GM21723 (cell line): ENCODE measurements around the gene DIP2B.
A peak's percentile ranks its signal among the peaks of the same experiment; 100 is the strongest.

Experiments used
- ATAC-seq: cut with Tn5 transposase; IDR thresholded peaks from one replicate; pipeline ENCODE4 v1.9.1; 2021; ENCODE audit warnings: mild to moderate bottlenecking, moderate library complexity; ENCODE audit not compliant: unreplicated experiment

The DIP2B gene

GRCh38 chr12:50635364-50635763, 130.6 kb downstream of the DIP2B start:
- no peak for ATAC-seq

GRCh38 chr12:50635857-50636256, 131.1 kb downstream of the DIP2B start:
- ATAC-seq = no peak

- no peak for ATAC-seq
These were observed 131.7 kb downstream of the DIP2B start for GRCh38 chr12:50636505-50636904.

GRCh38 chr12:50637870-50638481, 133.2 kb downstream of the DIP2B start:
- no peak for ATAC-seq

GRCh38 chr12:50638482-50638880, 133.7 kb downstream of the DIP2B start:
- ATAC-seq = no peak

- ATAC-seq = no peak
These were observed 134.9 kb downstream of the DIP2B start for GRCh38 chr12:50639721-50640120.

GRCh38 chr12:50640321-50640939, 135.6 kb downstream of the DIP2B start:
- ATAC-seq = no peak

- no peak for ATAC-seq
These were observed 136.8 kb downstream of the DIP2B start for GRCh38 chr12:50641566-50641965.

- no peak for ATAC-seq
These were observed 137.3 kb downstream of the DIP2B start for GRCh38 chr12:50642035-50642451.

GRCh38 chr12:50642761-50643160, 138.0 kb downstream of the DIP2B start:
- ATAC-seq = no peak

GRCh38 chr12:50647031-50647430, 142.2 kb downstream of the DIP2B start:
- no peak for ATAC-seq

- ATAC-seq = no peak
These were observed 142.7 kb downstream of the DIP2B start for GRCh38 chr12:50647479-50647878.

- no peak for ATAC-seq
These were observed 145.5 kb downstream of the DIP2B start for GRCh38 chr12:50650285-50650684.

GRCh38 chr12:50655374-50655921, 150.7 kb downstream of the DIP2B start:
- no peak for ATAC-seq

GRCh38 chr12:50659260-50659659, 154.5 kb downstream of the DIP2B start:
- ATAC-seq = no peak

GRCh38 chr12:50659690-50660424, 155.1 kb downstream of the DIP2B start:
- no peak for ATAC-seq

GRCh38 chr12:50660425-50660822, 155.6 kb downstream of the DIP2B start:
- no peak for ATAC-seq

GRCh38 chr12:50661300-50662115, 156.7 kb downstream of the DIP2B start:
- peak; percentile 58 for ATAC-seq

GRCh38 chr12:50662116-50662510, 157.3 kb downstream of the DIP2B start:
- ATAC-seq = no peak

GRCh38 chr12:50665170-50665569, 160.4 kb downstream of the DIP2B start:
- no peak for ATAC-seq

- ATAC-seq = no peak
These were observed 160.8 kb downstream of the DIP2B start for GRCh38 chr12:50665609-50666008.
